DMS153 treated with DMSO at 0.1 percent for 48 hours (cell line): ENCODE data around the gene TM7SF3.

Experiments
- DNase-seq: peaks from one replicate; lab custom pipeline; 2025; ENCODE audit not compliant: unreplicated experiment; lab: John Stamatoyannopoulos, UW

Gene TM7SF3

GRCh38 chr12:26935636-26936378, 78.4 kb downstream of the TM7SF3 start:
- no peak for DNase-seq

GRCh38 chr12:26929590-26929989, 84.6 kb downstream of the TM7SF3 start:
- no peak for DNase-seq

GRCh38 chr12:26928661-26929060, 85.5 kb downstream of the TM7SF3 start:
- DNase-seq: no peak
